Keratinocyte (primary cell): ENCODE results near the gene DLGAP1. TPM values are rescaled to one million over a fixed set of nuclear protein-coding genes. Genes with fewer than 3 reads are reported as not detected.

Source experiments
- DNase-seq: peaks from one replicate; pipeline ENCODE4 v3.0.0-alpha.2; 2011; ENCODE audit warnings: low read depth, missing footprints, low spot score
- FAIRE-seq: peaks from 2 replicates; lab custom pipeline; 2011; peaks lifted over from hg19 to GRCh38; lab: Jason Lieb, UNC
- H2AFZ ChIP-seq: 2 replicates; pipeline ENCODE4 v1.6.0; 2012; ENCODE audit warnings: low read length, control low read depth, inconsistent platforms; ENCODE audit not compliant: control insufficient read depth
- H3K27ac ChIP-seq: 2 replicates; pipeline ENCODE4 v1.5.1; 2011; ENCODE audit warnings: low read length; ENCODE audit not compliant: control insufficient read depth, insufficient read depth
- H3K27me3 ChIP-seq: 3 replicates; pipeline ENCODE4 v1.6.0; 2011; ENCODE audit warnings: low read length; ENCODE audit not compliant: control insufficient read depth, insufficient read depth; ENCODE audit errors: extremely low read depth
- H3K36me3 ChIP-seq, 2 experiments: 2 replicates in 1 of 2; 3 replicates in 1 of 2; pipeline ENCODE4 v1.5.1; 2011; ENCODE audit warnings: low read length in 2 of 2, mild to moderate bottlenecking in 1 of 2; ENCODE audit not compliant: control insufficient read depth in 2 of 2, insufficient read depth in 2 of 2; ENCODE audit errors: extremely low read depth in 1 of 2
- H3K4me1 ChIP-seq: 3 replicates; pipeline ENCODE4 v1.5.1; 2011; ENCODE audit warnings: low read length; ENCODE audit not compliant: control insufficient read depth, insufficient read depth; ENCODE audit errors: extremely low read depth
- H3K4me2 ChIP-seq: 3 replicates; pipeline ENCODE4 v1.6.0; 2011; ENCODE audit warnings: low read depth, low read length; ENCODE audit not compliant: control insufficient read depth, insufficient read depth; ENCODE audit errors: extremely low read depth
- H3K4me3 ChIP-seq, 3 experiments: fragments of 200-600 bp in 1 of 3; sonication (generic) in 1 of 3; 2 replicates in 2 of 3; 3 replicates in 1 of 3; pipeline ENCODE4 v1.5.1; 2011 to 2016; ENCODE audit warnings: low read length in 3 of 3, mild to moderate bottlenecking in 3 of 3, control low read depth in 2 of 3, inconsistent platforms in 1 of 3, low read depth in 1 of 3, mixed read lengths in 1 of 3, mixed run types in 1 of 3, moderate library complexity in 1 of 3; ENCODE audit not compliant: control insufficient read depth in 2 of 3, insufficient read depth in 2 of 3; ENCODE audit errors: extremely low read depth in 1 of 3
- H3K79me2 ChIP-seq: 2 replicates; pipeline ENCODE4 v1.6.0; 2012; ENCODE audit warnings: low read length; ENCODE audit not compliant: control insufficient read depth, insufficient read depth
- H3K9ac ChIP-seq: 3 replicates; pipeline ENCODE4 v1.6.0; 2011; ENCODE audit warnings: low read length; ENCODE audit not compliant: control insufficient read depth, insufficient read depth; ENCODE audit errors: extremely low read depth
- H3K9me1 ChIP-seq: 3 replicates; pipeline ENCODE4 v1.6.0; 2011; ENCODE audit warnings: low read length; ENCODE audit not compliant: control insufficient read depth, insufficient read depth; ENCODE audit errors: extremely low read depth
- H3K9me3 ChIP-seq: 2 replicates; pipeline ENCODE4 v1.5.1; 2012; ENCODE audit warnings: low read depth, low read length; ENCODE audit not compliant: control insufficient read depth
- H4K20me1 ChIP-seq: 3 replicates; pipeline ENCODE4 v1.6.0; 2011; ENCODE audit warnings: low read length; ENCODE audit not compliant: control insufficient read depth, insufficient read depth; ENCODE audit errors: extremely low read depth
- CTCF ChIP-seq, 3 experiments: IDR thresholded peaks in 1 of 3; conservative IDR thresholded peaks in 1 of 3; optimal IDR thresholded peaks in 1 of 3; 2 replicates in 2 of 3; 3 replicates in 1 of 3; pipeline versions ENCODE3 to v1.5.1; 2011; ENCODE audit warnings: low read length in 3 of 3, mild to moderate bottlenecking in 3 of 3, moderate library complexity in 2 of 3, control low read depth in 1 of 3, inconsistent platforms in 1 of 3; ENCODE audit not compliant: insufficient read depth in 2 of 3; ENCODE audit errors: extremely low read depth in 1 of 3
- EZH2 ChIP-seq: IDR thresholded peaks from one replicate; pipeline ENCODE4 v1.6.1; 2012; ENCODE audit warnings: inconsistent platforms, mild to moderate bottlenecking, low read length, moderate library complexity
- dilution Hi-C: fragments of 300-500 bp; cut with MboI; formaldehyde crosslinking; loops from one replicate; pipeline ENCODE4 v1.7.0; 2020; ENCODE audit warnings: low sequenced_read_pairs; ENCODE audit not compliant: extremely low pct_ligation_motif_present
- polyA plus RNA-seq, 5 experiments: library from polyadenylated mRNA; depleted of rRNA in 3 of 5; stranded (reverse) in 3 of 5; stranded (forward) in 1 of 5; unstranded in 1 of 5; fragments of >200 nt; gene quantifications; 1 replicate in 1 of 5; 2 replicates in 3 of 5; 3 replicates in 1 of 5; pipeline versions ENCODE4 v1.2.1 to v1.2.3, GENCODE V29; 2011 to 2012; ENCODE audit warnings: missing spikeins in 2 of 5, low read depth in 1 of 5, low replicate concordance in 1 of 5

DLGAP1 gene
- polyA plus RNA-seq, 1 donor (not counting 4 experiments of a cell fraction or from before 2014, with no cell fraction given), result not detected

GRCh38 chr18:4264347-4264791 lies 190.7 kb downstream of the DLGAP1 start:
- Histone ChIP-seq H3K4me2 (no peak overlapping the region), H3K27ac (no peak overlapping the region), H3K27me3 (no peaks in the 10 kb centered on the region), H3K9ac (no peak overlapping the region), H3K4me3 (no peak overlapping the region), H3K9me3 (no peaks in the 10 kb centered on the region), H3K79me2 (no peaks in the 10 kb centered on the region), H3K4me1 (no peaks in the 10 kb centered on the region), H4K20me1 (no peaks in the 10 kb centered on the region), H2AFZ (no peak overlapping the region), H3K9me1 (no peaks in the 10 kb centered on the region), H3K36me3 (no peaks in the 10 kb centered on the region)
- FAIRE-seq (no peak), DNase-seq (no peak)
- TF ChIP-seq CTCF (optimal IDR thresholded peaks at IDR 0.05 in 1 of 3, IDR thresholded peaks at IDR 0.05 in 1 of 3, conservative IDR thresholded peaks at IDR 0.05 in 1 of 3; ENCODE audit: extremely low read depth in 1 of 3, insufficient read depth in 2 of 3, low read length in 3 of 3) (no peak), EZH2 (no peak)
- dilution Hi-C loops, result no loop called here

GRCh38 chr18:4260107-4260506 lies 195.0 kb downstream of the DLGAP1 start:
- Histone ChIP-seq H3K9ac (no peak overlapping the region), H3K9me3 (peaks cover 4% of the 10 kb centered on the region), H2AFZ (no peak overlapping the region), H3K4me2 (no peak overlapping the region), H4K20me1 (no peaks in the 10 kb centered on the region), H3K79me2 (no peaks in the 10 kb centered on the region), H3K4me3 (no peak overlapping the region), H3K9me1 (no peaks in the 10 kb centered on the region), H3K27ac (no peak overlapping the region), H3K4me1 (no peaks in the 10 kb centered on the region), H3K36me3 (no peaks in the 10 kb centered on the region), H3K27me3 (no peaks in the 10 kb centered on the region)
- no peak for TF ChIP-seq CTCF (optimal IDR thresholded peaks at IDR 0.05 in 1 of 3, IDR thresholded peaks at IDR 0.05 in 1 of 3, conservative IDR thresholded peaks at IDR 0.05 in 1 of 3; ENCODE audit: extremely low read depth in 1 of 3, insufficient read depth in 2 of 3, low read length in 3 of 3)
- TF ChIP-seq EZH2, result no peak
- DNase-seq (no peak), FAIRE-seq (no peak)
- dilution Hi-C loops, result no loop called here
